Measurements from ENCODE around the gene MED23. TPM values are rescaled to one million over a fixed set of nuclear protein-coding genes. Genes with fewer than 3 reads are reported as not detected.

The MED23 gene
- total and polyA plus RNA-seq, 12 donors: 4.6 to 18.4 (median 11.5) TPM

GRCh38 chr6:131524695-131525336 lies 103.2 kb downstream of the MED23 start:
- Histone ChIP-seq H3K4me1 (no peaks in the 10 kb centered on the region), H3K36me3 (no peaks in the 10 kb centered on the region), H3K27me3 (no peaks in the 10 kb centered on the region), H3K4me3 (no peak overlapping the region), H3K9me3 (peaks cover 0 to 13% (median 0%) of the 10 kb centered on the region in 11 donors), H3K27ac (no peak overlapping the region)
- DNase-seq: no peak
- 89 to 94% methylated on average over 25 of the region's 25 CpGs for WGBS, 2 donors
- ATAC-seq: no peak
- no peak for TF ChIP-seq CTCF (IDR thresholded peaks at IDR 0.05)
- intact Hi-C loops (cut with DNase I): no loop called here

- no peak for ATAC-seq
- no peaks in the 10 kb centered on the region for H3K27me3 ChIP-seq
- no peaks in the 10 kb centered on the region for H3K4me1 ChIP-seq
- peaks cover 0 to 13% (median 0%) of the 10 kb centered on the region in 11 donors for H3K9me3 ChIP-seq
- no peak for DNase-seq
- H3K27ac ChIP-seq: no peak overlapping the region
- WGBS, 2 donors: 89 to 92% methylated on average over 1 of the region's 1 CpG
- intact Hi-C loops (cut with DNase I): no loop called here
- no peak overlapping the region for H3K4me3 ChIP-seq
- TF ChIP-seq CTCF (IDR thresholded peaks at IDR 0.05): no peak
- no peaks in the 10 kb centered on the region for H3K36me3 ChIP-seq
These were observed 103.9 kb downstream of the MED23 start for GRCh38 chr6:131523988-131524673.

Other genes starting within 250 kb of the MED23 start
- 1 to 10 TPM in 1 of 10 donors, under 1 TPM in 4, not detected in 5; 0.27 to 1.2 (median 0.83) TPM for gene ARG1, start 55.0 kb downstream of the MED23 start, total RNA-seq
- gene ARG1, start 55.0 kb downstream of the MED23 start, polyA plus RNA-seq: under 1 TPM; 0.10 to 0.51 TPM
- gene ENPP3, start 9.1 kb upstream of the MED23 start, total RNA-seq: under 1 TPM in 7 of 10 donors, not detected in 3; 0.07 to 0.33 (median 0.15) TPM
- gene ENPP3, start 9.1 kb upstream of the MED23 start, polyA plus RNA-seq: under 1 TPM; 0.09 to 0.22 TPM
- not detected for gene OR2A4, start 73.2 kb upstream of the MED23 start, total RNA-seq
- gene OR2A4, start 73.2 kb upstream of the MED23 start, polyA plus RNA-seq: not detected
- not detected for gene CTAGE9, start 82.8 kb upstream of the MED23 start, total RNA-seq
- gene CTAGE9, start 82.8 kb upstream of the MED23 start, polyA plus RNA-seq: not detected
- 1 to 10 TPM; 1.1 to 3.2 (median 2.1) TPM for gene ENPP1, start 179.8 kb upstream of the MED23 start, total RNA-seq
- 1 to 10 TPM in 1 of 2 donors, under 1 TPM in 1; 0.45 to 2.3 TPM for gene ENPP1, start 179.8 kb upstream of the MED23 start, polyA plus RNA-seq